ENCODE results near the gene AHRR.
"Not testable (repeated sequence)": the region's sequence is repeated elsewhere in the genome, so short reads cannot be mapped to it uniquely, and the experiment has no call there.

The AHRR gene

DNA sequence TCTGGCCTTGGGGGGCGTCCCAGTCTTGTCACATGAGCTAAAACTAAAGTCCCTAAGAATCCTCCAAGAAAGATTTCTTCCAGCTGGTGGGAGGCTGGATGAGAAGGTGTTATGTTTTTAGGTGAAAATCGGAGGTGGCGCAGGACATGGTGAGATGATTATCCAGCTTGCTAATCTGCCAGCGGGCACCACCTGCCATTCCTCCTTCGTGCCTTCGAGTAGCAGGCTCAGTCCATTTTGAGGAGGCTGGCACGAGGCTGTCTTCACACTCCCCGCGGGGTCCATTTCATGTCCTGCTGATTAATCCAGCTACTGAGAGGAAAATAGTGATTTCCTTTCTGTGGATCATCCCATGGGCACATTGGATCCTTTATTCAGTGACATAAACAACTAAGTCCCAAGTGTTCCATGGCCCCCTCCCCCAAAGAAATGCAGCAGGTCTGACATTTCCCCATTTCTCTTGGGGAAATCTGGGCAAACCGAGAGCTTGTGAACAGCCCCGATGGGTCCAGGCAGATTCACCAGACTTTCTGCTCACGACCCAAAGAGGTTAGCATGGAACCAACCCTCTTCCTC lies 83.2 kb downstream of the AHRR start:
- Mint-ChIP-seq H3K27ac (peak overlapping the region; percentile 82), H3K4me1 (peaks cover 44 to 61% of the 10 kb centered on the region in 2 donors), H3K9me3 (peaks cover 12 to 24% of the 10 kb centered on the region in 2 donors), H3K4me3 (no peak overlapping the region), H3K36me3 (peaks cover 84 to 85% of the 10 kb centered on the region in 2 donors), H3K27me3 (peaks cover 17% of the 10 kb centered on the region in 2 donors)
- ATAC-seq (replicated peaks) (no peak), DNase-seq (no peak)

DNA sequence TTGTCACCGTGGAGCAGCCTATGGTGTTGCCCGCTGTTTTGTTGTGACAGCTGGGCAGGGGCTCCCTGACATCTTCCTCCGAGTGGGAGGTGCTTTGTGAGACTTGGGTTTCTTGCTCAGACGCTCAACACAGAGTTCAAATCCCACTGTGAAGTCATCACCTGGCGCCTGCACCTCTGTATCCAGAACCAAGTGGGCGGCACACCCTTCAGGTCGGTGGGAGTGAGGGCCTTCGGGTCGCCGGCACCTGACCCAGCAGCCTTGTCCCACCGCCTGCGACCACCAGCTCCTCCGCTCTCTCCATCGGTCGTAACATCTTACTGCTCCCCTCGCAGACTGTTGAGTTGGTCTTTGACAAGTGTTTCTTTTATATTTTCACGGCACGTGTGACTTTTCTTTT lies 83.9 kb downstream of the AHRR start:
- peak overlapping the region; percentile 68 for H3K27ac Mint-ChIP-seq
- no peak for DNase-seq
- peaks cover 17 to 19% of the 10 kb centered on the region in 2 donors for H3K27me3 Mint-ChIP-seq
- peaks cover 79 to 81% of the 10 kb centered on the region in 2 donors for H3K36me3 Mint-ChIP-seq
- H3K4me1 Mint-ChIP-seq, result peaks cover 38 to 55% of the 10 kb centered on the region in 2 donors
- peak overlapping the region in 1 of 2 donors; percentile 15 for H3K4me3 Mint-ChIP-seq
- H3K9me3 Mint-ChIP-seq, result peaks cover 12 to 21% of the 10 kb centered on the region in 2 donors
- ATAC-seq (replicated peaks), result no peak

DNA sequence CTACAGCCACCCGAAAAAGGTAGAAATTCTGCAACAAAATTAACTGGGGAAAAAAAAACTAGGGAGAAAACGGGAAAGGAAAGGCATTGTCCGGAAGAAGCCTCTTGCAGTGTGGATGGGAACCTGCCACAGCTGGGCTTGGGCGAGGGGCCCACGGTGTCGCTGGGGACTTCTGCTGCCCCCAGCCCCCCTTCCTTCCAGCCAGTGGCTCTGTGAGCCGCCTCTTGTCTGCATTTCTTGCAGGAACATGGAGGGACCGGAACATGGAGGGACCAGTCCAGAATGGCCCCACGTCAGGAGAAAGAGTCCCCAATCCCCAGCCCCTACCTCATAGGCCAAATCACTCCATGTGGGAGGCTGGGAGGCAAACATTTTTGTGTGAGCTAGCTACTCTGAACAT lies 84.5 kb downstream of the AHRR start:
- peaks cover 37 to 51% of the 10 kb centered on the region in 2 donors for H3K4me1 Mint-ChIP-seq
- DNase-seq (no peak), ATAC-seq (replicated peaks) (no peak)
- peak overlapping the region in 1 of 2 donors; percentile 15 for H3K4me3 Mint-ChIP-seq
- peak overlapping the region; percentile 68 for H3K27ac Mint-ChIP-seq
- peaks cover 12 to 21% of the 10 kb centered on the region in 2 donors for H3K9me3 Mint-ChIP-seq
- H3K27me3 Mint-ChIP-seq, result peaks cover 17 to 22% of the 10 kb centered on the region in 2 donors
- H3K36me3 Mint-ChIP-seq, result peaks cover 75 to 78% of the 10 kb centered on the region in 2 donors

DNA sequence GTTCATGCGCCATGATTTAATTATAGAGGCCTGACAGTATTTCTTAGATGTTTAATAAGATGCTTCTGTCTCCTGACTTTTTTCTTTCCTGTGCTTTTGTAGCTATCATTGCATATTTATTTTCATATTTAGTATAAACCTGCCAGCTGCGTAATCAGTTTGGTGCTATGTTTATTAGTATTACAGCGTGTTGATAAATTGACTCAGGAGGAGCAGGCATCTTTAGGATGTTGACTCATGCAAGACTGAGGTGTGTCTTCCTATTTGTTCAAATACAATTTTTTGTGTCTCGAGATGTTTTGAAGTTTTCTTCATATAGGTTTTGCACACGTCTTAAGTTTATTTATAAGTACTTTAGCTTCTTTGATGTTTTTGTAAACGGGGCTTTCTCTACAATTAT lies 85.5 kb downstream of the AHRR start:
- no peak for ATAC-seq (replicated peaks)
- DNase-seq, result no peak
- peaks cover 17 to 24% of the 10 kb centered on the region in 2 donors for H3K27me3 Mint-ChIP-seq
- peaks cover 30 to 44% of the 10 kb centered on the region in 2 donors for H3K4me1 Mint-ChIP-seq
- H3K4me3 Mint-ChIP-seq, result no peak overlapping the region
- no peak overlapping the region for H3K27ac Mint-ChIP-seq
- peaks cover 7 to 12% of the 10 kb centered on the region in 2 donors for H3K9me3 Mint-ChIP-seq
- peaks cover 73 to 76% of the 10 kb centered on the region in 2 donors for H3K36me3 Mint-ChIP-seq

DNA sequence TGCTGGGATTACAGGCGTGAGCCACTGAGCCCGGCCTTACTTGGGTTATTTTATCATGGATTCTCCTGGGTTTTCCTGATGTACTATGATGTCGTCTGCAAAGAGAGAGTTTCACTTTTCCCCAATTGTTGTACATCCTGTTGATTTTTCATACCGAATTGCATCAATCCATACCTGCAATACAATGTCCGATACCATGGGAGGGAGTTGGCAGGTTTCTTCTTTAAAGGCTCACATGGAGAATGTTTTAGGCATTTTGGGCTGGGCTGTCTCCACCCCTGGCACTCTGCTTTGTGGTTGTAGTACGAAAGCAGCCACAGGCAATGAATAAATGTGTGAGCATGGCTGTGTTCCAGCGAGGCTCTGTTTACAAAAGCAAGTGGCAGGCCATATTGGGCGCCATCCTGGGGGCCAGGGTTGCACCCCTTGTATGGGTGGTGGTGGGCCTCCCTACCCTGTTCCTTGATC lies 86.3 kb downstream of the AHRR start:
- peaks cover 6 to 9% of the 10 kb centered on the region in 2 donors for H3K9me3 Mint-ChIP-seq
- no peak overlapping the region for H3K27ac Mint-ChIP-seq
- peaks cover 72 to 74% of the 10 kb centered on the region in 2 donors for H3K36me3 Mint-ChIP-seq
- H3K27me3 Mint-ChIP-seq, result peaks cover 17 to 24% of the 10 kb centered on the region in 2 donors
- DNase-seq (no peak), ATAC-seq (replicated peaks) (no peak)
- no peak overlapping the region for H3K4me3 Mint-ChIP-seq
- H3K4me1 Mint-ChIP-seq, result peaks cover 24 to 36% of the 10 kb centered on the region in 2 donors

DNA sequence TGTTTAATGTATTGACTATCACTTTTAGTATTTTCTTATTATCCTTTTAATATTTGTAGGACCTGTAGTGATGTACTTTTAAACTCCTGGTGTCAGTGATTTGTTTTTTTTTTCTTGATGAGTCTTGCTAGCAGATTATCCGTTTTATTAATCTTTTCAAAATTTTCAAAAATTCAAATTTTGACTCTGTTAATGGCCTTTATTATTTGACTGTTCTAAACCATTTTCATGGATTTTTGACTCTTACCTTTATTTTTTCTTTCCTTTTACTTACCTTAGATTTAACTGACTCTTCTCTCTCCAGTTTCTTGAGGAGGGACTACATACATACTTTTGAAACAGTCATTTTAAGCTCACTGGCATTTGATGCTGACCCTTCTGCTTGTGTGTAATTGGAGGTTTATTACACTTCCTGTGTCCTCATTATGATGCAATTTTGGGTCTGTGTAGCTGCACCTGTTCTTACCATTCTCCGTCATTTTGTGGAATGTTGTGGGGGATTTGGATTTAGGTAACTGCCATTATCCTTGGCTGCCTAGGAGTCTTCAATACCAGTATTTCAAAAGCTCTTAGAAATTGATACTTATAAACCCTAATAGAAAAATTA lies 89.5 kb downstream of the AHRR start:
- no peak overlapping the region for H3K4me3 Mint-ChIP-seq
- no peaks in the 10 kb centered on the region for H3K9me3 Mint-ChIP-seq
- H3K27me3 Mint-ChIP-seq, result peaks cover 2 to 13% of the 10 kb centered on the region in 2 donors
- peaks cover 7 to 17% of the 10 kb centered on the region in 2 donors for H3K4me1 Mint-ChIP-seq
- no peak for DNase-seq
- no peak for ATAC-seq (replicated peaks)
- peaks cover 62 to 66% of the 10 kb centered on the region in 2 donors for H3K36me3 Mint-ChIP-seq
- no peak overlapping the region for H3K27ac Mint-ChIP-seq

DNA sequence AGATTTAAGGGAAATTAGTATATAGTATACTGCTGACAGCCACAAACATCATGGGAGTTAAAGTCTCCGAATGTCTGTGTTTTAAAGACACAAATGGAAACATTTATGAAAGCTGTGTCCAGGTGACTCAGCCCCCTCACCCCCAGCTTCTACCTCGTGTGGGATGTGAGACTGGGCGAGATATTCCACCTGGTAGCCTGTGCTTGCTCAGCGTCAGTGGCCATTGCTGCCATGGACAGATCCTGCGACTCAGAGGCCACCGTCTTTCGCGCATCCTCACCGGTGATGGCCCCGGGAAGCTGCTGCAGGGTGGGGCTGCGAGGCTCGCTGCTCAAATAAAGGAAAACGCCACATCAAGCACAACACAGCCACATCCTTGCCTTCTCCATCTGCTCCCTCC lies 90.2 kb downstream of the AHRR start:
- H3K4me3 Mint-ChIP-seq, result no peak overlapping the region
- no peak for DNase-seq

DNA sequence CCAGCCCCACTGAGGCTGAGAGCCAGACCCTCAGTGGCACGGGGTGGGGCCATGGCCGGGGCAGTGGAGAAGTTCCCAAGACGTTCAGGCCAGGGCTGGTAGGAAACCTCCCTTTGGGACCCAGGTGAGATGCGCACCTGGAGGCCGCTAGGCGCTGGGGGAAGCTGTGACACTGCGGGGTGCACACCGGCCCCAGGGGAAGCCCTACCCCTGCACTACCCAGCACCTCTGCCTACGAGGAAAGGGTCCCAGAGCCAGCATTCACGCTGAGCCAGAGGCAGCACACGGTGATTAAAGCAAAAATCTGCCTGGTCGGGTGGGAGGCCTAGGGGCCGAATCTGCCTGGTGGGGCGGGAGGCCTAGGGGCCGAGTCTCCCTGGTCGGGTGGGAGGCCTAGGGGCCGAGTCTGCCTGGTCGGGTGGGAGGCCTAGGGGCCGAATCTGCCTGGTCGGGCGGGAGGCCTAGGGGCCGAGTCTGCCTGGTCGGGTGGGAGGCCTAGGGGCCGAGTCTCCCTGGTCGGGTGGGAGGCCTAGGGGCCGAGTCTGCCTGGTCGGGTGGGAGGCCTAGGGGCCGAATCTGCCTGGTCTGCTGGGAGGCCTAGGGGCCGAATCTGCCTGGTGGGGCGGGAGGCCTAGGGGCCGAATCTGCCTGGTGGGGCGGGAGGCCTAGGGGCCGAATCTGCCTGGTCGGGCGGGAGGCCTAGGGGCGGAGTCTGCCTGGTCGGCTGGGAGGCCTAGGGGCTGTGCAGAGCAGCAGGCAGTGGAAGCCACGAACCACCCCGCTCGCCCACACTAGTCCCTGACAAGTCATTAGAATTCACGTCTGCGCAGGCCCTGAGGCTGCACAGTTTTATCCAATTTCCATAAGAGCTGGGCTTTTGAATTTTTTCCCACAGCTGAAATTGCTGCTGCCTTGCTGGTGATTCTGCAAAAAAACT lies 93.7 kb downstream of the AHRR start:
- not testable (repeated sequence) for H3K27ac Mint-ChIP-seq, DNase-seq, H3K9me3 Mint-ChIP-seq, H3K4me3 Mint-ChIP-seq, H3K27me3 Mint-ChIP-seq
- ATAC-seq (replicated peaks), result peak in 1 of 2 donors; percentile 34
- peaks cover 5 to 35% of the 10 kb centered on the region in 2 donors for H3K4me1 Mint-ChIP-seq
- peaks cover 67 to 69% of the 10 kb centered on the region in 2 donors for H3K36me3 Mint-ChIP-seq

More for the DNA sequence above, 90.2 kb downstream of the AHRR start:
- H3K9me3 Mint-ChIP-seq, result no peaks in the 10 kb centered on the region
- H3K27me3 Mint-ChIP-seq, result peaks cover 0 to 9% of the 10 kb centered on the region in 2 donors
- ATAC-seq (replicated peaks), result peak; percentile 27 to 41
- H3K27ac Mint-ChIP-seq, result no peak overlapping the region
- peaks cover 61 to 65% of the 10 kb centered on the region in 2 donors for H3K36me3 Mint-ChIP-seq
- H3K4me1 Mint-ChIP-seq, result peaks cover 3 to 16% of the 10 kb centered on the region in 2 donors

DNA sequence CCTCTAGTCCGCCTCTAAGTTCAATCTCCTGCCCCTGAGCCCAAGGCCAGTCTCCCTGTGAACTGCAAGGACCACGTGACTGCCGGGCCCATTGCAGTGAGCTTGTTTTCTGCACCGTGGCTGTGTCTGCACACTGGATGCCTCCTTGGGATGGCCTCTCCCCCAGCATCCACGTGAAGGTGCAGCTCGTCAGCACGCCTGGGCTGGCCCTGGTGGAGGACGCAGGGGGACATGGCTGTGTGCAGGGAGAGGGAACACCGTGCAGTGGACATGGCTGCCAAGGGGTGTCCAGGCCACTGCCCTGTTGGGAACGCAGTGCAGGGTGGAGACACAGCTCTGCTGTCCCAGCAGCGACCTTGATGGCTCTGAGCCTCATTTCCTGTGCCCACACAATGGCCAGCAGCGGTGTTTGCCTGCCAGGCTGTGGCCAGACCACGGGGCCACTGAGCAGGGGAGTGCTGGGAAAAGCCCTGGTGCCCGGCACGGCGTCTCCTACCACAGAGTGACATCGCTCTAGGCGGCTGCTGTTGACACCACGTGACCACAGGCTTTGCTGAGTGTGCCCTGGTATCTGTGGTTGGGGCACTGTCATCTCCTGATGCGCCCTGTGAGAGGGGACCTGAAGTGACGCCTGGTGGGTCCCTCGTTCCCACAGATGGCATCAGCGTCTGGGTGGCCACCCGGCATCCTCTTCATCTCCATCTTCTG lies 94.6 kb downstream of the AHRR start:
- ATAC-seq (replicated peaks) (peak in 1 of 2 donors; percentile 18), DNase-seq (no peak)
- H3K4me1 Mint-ChIP-seq, result peaks cover 4 to 35% of the 10 kb centered on the region in 2 donors

DNA sequence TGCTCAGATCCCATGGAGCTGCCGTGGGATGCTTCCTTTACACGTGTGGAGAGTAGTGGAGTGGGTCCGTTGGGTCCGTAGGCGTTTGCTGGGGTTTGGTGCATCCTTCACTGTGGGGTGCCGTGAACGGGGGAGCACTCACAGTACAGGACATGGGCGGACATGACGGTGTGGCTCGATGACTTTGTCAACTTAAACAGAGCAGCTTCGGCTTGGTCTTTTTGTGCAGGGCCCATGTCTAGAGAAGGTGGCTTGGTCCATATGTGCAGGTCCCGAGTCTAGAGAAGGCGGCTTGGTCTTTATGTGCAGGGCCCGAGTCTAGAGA lies 95.1 kb downstream of the AHRR start:
- H3K4me3 Mint-ChIP-seq, result no peak overlapping the region
- ATAC-seq (replicated peaks) (no peak), DNase-seq (no peak)
- no peaks in the 10 kb centered on the region for H3K27me3 Mint-ChIP-seq
- H3K4me1 Mint-ChIP-seq, result peaks cover 1 to 33% of the 10 kb centered on the region in 2 donors
- peak overlapping the region; percentile 47 for H3K27ac Mint-ChIP-seq
- peaks cover 70 to 74% of the 10 kb centered on the region in 2 donors for H3K36me3 Mint-ChIP-seq
- no peaks in the 10 kb centered on the region for H3K9me3 Mint-ChIP-seq

More for the DNA sequence above, 94.6 kb downstream of the AHRR start:
- Mint-ChIP-seq H3K27ac (peak overlapping the region; percentile 47), H3K9me3 (no peaks in the 10 kb centered on the region), H3K27me3 (peaks cover 0 to 2% of the 10 kb centered on the region in 2 donors), H3K36me3 (peaks cover 72 to 73% of the 10 kb centered on the region in 2 donors), H3K4me3 (no peak overlapping the region)

DNA sequence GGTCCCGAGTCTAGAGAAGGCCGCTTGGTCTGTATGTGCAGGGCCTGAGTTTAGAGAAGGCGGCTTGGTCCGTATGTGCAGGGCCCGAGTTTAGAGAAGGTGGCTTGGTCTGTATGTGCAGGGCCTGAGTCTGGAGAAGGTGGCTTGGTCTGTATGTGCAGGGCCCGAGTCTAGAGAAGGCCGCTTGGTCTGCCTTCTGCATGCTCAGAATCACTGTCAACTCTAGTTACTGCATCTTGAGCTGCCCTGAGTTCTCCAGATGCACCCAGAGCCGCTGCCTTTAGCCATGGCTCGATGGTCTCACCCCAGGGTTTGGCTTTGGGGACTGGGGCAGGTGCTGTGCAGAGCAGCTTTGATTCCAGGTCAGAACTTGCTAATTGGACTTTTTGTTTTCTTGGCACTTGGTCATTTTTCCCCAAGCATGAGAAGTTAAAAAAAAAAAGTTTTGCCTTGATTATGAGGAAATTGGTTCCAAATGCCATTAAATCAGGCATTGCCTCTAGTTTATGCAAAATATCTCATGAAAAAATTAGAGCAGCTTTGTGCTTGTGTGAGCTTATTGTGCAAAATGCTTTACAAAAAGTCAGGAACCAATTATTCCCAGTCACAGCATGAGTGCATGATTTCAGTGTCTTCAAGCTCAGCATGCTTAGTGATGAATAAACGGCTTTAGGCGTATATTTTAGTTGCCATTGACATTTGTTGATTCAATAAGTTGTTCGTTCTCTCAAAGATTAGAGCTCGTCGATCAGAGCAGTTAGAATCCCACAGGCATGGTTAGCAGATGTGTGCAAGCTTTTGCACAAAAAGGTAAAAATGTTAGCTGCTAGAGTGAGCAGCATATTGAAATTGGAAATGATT lies 96.0 kb downstream of the AHRR start:
- Mint-ChIP-seq H3K4me1 (peaks cover 1 to 33% of the 10 kb centered on the region in 2 donors), H3K36me3 (peaks cover 67 to 74% of the 10 kb centered on the region in 2 donors), H3K4me3 (no peak overlapping the region), H3K27ac (no peak overlapping the region), H3K9me3 (no peaks in the 10 kb centered on the region), H3K27me3 (no peaks in the 10 kb centered on the region)
- no peak for DNase-seq
- no peak for ATAC-seq (replicated peaks)

DNA sequence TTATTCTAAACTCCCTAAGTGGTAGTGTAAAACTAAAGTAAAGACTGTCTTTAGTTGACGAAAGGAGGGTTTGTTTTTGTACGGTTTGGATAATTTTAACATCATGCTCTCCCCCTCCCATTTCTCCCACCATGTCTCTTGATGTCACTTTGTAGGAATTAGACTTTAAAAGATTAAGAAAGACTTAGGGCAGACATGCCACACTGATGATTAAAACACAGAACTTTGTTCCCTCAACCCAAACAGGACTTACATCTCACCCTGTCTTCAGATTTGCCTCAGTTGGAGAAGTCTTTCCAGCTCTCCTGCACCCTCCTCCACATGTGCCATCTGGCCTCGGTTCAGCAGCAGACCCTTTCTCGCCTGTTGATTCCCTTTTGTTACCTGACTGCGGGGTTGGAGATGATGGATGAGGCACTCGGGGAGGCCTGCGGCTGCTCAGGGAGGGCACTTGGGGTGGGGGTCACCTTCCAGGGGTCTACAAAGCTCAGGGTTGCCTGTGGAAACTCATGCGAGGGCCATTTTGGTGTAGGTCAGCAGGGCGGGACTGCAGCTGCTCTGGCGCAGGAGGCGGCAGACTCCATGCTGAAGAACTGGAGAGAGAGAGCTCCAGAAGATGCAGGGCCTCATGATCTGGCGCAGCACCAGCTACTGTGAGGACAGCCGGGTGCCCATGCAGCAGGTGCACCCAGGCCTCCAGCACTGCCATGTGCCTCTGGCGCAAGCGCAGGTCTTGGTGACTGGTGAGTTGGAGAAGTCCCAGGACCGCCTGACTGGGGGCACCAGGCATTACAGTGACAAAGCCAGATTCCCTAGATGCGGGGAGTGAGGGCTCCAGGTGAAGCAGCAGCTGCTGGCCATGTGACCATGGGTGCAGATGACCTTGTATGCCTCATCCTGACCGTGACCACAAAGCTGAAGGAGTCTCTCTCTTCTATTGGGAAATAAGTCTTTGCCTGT lies 96.9 kb downstream of the AHRR start:
- DNase-seq (no peak), ATAC-seq (replicated peaks) (no peak)
- Mint-ChIP-seq H3K4me1 (peaks cover 7 to 41% of the 10 kb centered on the region in 2 donors), H3K27me3 (no peaks in the 10 kb centered on the region), H3K4me3 (no peak overlapping the region), H3K9me3 (no peaks in the 10 kb centered on the region), H3K36me3 (peaks cover 73 to 79% of the 10 kb centered on the region in 2 donors), H3K27ac (no peak overlapping the region)

All from stimulated activated naive B cell treated with anti-CD40 and anti-IgM and Interleukin-4, amounts not matched to agents 10 μg/mL and 1 μg/mL and 100 μg/mL, for 72 hours (primary cell).